Trophoblast cell (in vitro differentiated cells and primary cell): ENCODE results near the gene CCDC157.

Experiments
- DNase-seq, 2 donors: peaks; one replicate each; pipeline ENCODE4 v3.0.0-alpha.2; 2016
- H2AFZ ChIP-seq: 2 replicates; pipeline ENCODE4 v1.6.1; 2013; ENCODE audit warnings: low read length, moderate library complexity, mild to moderate bottlenecking; ENCODE audit not compliant: insufficient read depth, poor library complexity
- H2AK5ac ChIP-seq: 2 replicates; pipeline ENCODE4 v1.6.1; 2013; ENCODE audit warnings: mild to moderate bottlenecking, low read length
- H2BK120ac ChIP-seq: 2 replicates; pipeline ENCODE4 v1.6.1; 2013; ENCODE audit warnings: low read length, mild to moderate bottlenecking, moderate library complexity; ENCODE audit not compliant: insufficient read depth, poor library complexity
- H2BK12ac ChIP-seq: 2 replicates; pipeline ENCODE4 v1.6.1; 2013; ENCODE audit warnings: mild to moderate bottlenecking, low read length, moderate library complexity
- H2BK5ac ChIP-seq: 2 replicates; pipeline ENCODE4 v1.6.1; 2013; ENCODE audit warnings: low read length, low read depth, moderate library complexity, mild to moderate bottlenecking; ENCODE audit not compliant: poor library complexity
- H3K14ac ChIP-seq: 2 replicates; pipeline ENCODE4 v1.6.1; 2013; ENCODE audit warnings: mild to moderate bottlenecking, low read length
- H3K18ac ChIP-seq: 2 replicates; pipeline ENCODE4 v1.6.1; 2013; ENCODE audit warnings: mild to moderate bottlenecking, low read length
- H3K23ac ChIP-seq: 2 replicates; pipeline ENCODE4 v1.6.1; 2013; ENCODE audit warnings: low read length
- H3K27ac ChIP-seq: 2 replicates; pipeline ENCODE4 v1.5.1; 2013; ENCODE audit warnings: low read depth, mild to moderate bottlenecking, inconsistent platforms, low read length, moderate library complexity
- H3K27me3 ChIP-seq: 2 replicates; pipeline ENCODE4 v1.6.1; 2013; ENCODE audit warnings: inconsistent platforms, mild to moderate bottlenecking, low read length, moderate library complexity; ENCODE audit not compliant: insufficient read depth
- H3K36me3 ChIP-seq, 2 experiments: 1 replicate in 1 of 2; 2 replicates in 1 of 2; pipeline ENCODE4 v1.6.1; 2013; ENCODE audit warnings: low read length in 2 of 2, mild to moderate bottlenecking in 2 of 2, moderate library complexity in 1 of 2; ENCODE audit not compliant: insufficient read depth in 2 of 2, control insufficient read depth in 1 of 2
- H3K4ac ChIP-seq: 2 replicates; pipeline ENCODE4 v1.6.1; 2013; ENCODE audit warnings: low read depth, mild to moderate bottlenecking, low read length, moderate library complexity
- H3K4me1 ChIP-seq, 2 experiments: 1 replicate in 1 of 2; 2 replicates in 1 of 2; pipeline ENCODE4 v1.6.1; 2013; ENCODE audit warnings: low read length in 2 of 2, mild to moderate bottlenecking in 2 of 2, moderate library complexity in 1 of 2; ENCODE audit not compliant: insufficient read depth in 2 of 2, control insufficient read depth in 1 of 2
- H3K4me2 ChIP-seq: 2 replicates; pipeline ENCODE4 v1.6.1; 2013; ENCODE audit warnings: inconsistent platforms, mild to moderate bottlenecking, low read length, moderate library complexity
- H3K4me3 ChIP-seq: 2 replicates; pipeline ENCODE4 v1.5.1; 2013; ENCODE audit warnings: mild to moderate bottlenecking, low read depth, low read length, inconsistent platforms
- H3K79me1 ChIP-seq: one replicate; pipeline ENCODE4 v1.6.1; 2013; ENCODE audit warnings: low read length
- H3K79me2 ChIP-seq: 2 replicates; pipeline ENCODE4 v1.6.1; 2013; ENCODE audit warnings: low read length, mild to moderate bottlenecking; ENCODE audit not compliant: control insufficient read depth, insufficient read depth, poor library complexity
- H3K9ac ChIP-seq: 2 replicates; pipeline ENCODE4 v1.6.1; 2013; ENCODE audit warnings: mild to moderate bottlenecking, low read length
- H3K9me3 ChIP-seq: 2 replicates; pipeline ENCODE4 v1.6.1; 2013; ENCODE audit warnings: low read depth, mild to moderate bottlenecking, control low read depth, inconsistent platforms, low read length; ENCODE audit not compliant: insufficient read depth
- H4K12ac ChIP-seq: 2 replicates; pipeline ENCODE4 v1.6.1; 2013; ENCODE audit warnings: low read depth, mild to moderate bottlenecking, low read length, moderate library complexity
- H4K8ac ChIP-seq: 2 replicates; pipeline ENCODE4 v1.6.1; 2013; ENCODE audit warnings: low read depth, mild to moderate bottlenecking, low read length, moderate library complexity
- H4K91ac ChIP-seq: one replicate; pipeline ENCODE4 v1.6.1; 2013; ENCODE audit warnings: low read depth, mild to moderate bottlenecking, low read length, moderate library complexity
- WGBS: extraction: QIAGEN DNeasy Blood & Tissue Kit; methylation state at CpG from one replicate; pipeline ENCODE4 v1.1.7; 2013; ENCODE audit warnings: missing lambda C conversion rate; ENCODE audit not compliant: insufficient read length, insufficient coverage; ENCODE audit errors: extremely low coverage; 5-methylcytosine and 5-hydroxymethylcytosine counted together

The CCDC157 gene

GRCh38 chr22:30423301-30423958 is 66.6 kb downstream of the CCDC157 start:
- Histone ChIP-seq H2AFZ (peak overlapping the region; percentile 53), H3K4me2 (peak overlapping the region; percentile 76), H2BK12ac (peak overlapping the region; percentile 37), H3K4me1 (peaks cover 10 to 28% of the 10 kb centered on the region in 2 experiments), H2BK120ac (peak overlapping the region; percentile 54), H3K36me3 (peaks cover 3 to 4% of the 10 kb centered on the region in 2 experiments), H4K91ac (peak overlapping the region; percentile 94), H3K4ac (peak overlapping the region; percentile 53), H3K79me2 (peaks cover 8% of the 10 kb centered on the region), H2AK5ac (peak overlapping the region; percentile 59), H3K27ac (peak overlapping the region; percentile 89), H3K4me3 (peak overlapping the region; percentile 75), H3K18ac (peak overlapping the region; percentile 60), H4K8ac (peak overlapping the region; percentile 93), H2BK5ac (peak overlapping the region; percentile 68), H3K79me1 (peaks cover 15% of the 10 kb centered on the region), H3K14ac (peak overlapping the region; percentile 87), H4K12ac (peak overlapping the region; percentile 81), H3K27me3 (no peaks in the 10 kb centered on the region), H3K23ac (no peak overlapping the region), H3K9me3 (peaks cover 4% of the 10 kb centered on the region), H3K9ac (peak overlapping the region; percentile 73)
- peak in 1 of 2 donors; percentile 49 for DNase-seq
- no CpG with 5 or more reads among the region's 45 CpGs for WGBS

GRCh38 chr22:30423959-30424533 is 67.2 kb downstream of the CCDC157 start:
- H2BK12ac ChIP-seq: no peak overlapping the region
- peak overlapping the region; percentile 61 for H3K4me2 ChIP-seq
- H4K12ac ChIP-seq: no peak overlapping the region
- H3K9ac ChIP-seq: no peak overlapping the region
- H3K4me1 ChIP-seq: peaks cover 10 to 28% of the 10 kb centered on the region in 2 experiments
- WGBS: no CpG with 5 or more reads among the region's 31 CpGs
- H4K91ac ChIP-seq: no peak overlapping the region
- peaks cover 7 to 8% of the 10 kb centered on the region in 2 experiments for H3K36me3 ChIP-seq
- peaks cover 4% of the 10 kb centered on the region for H3K9me3 ChIP-seq
- H3K18ac ChIP-seq: no peak overlapping the region
- peak overlapping the region; percentile 48 for H3K4me3 ChIP-seq
- no peak overlapping the region for H3K14ac ChIP-seq
- no peak overlapping the region for H2BK120ac ChIP-seq
- H2BK5ac ChIP-seq: no peak overlapping the region
- DNase-seq: peak; percentile 100
- no peak overlapping the region for H2AK5ac ChIP-seq
- H4K8ac ChIP-seq: peak overlapping the region; percentile 68
- H3K79me2 ChIP-seq: peaks cover 8% of the 10 kb centered on the region
- no peak overlapping the region for H3K4ac ChIP-seq
- no peak overlapping the region for H3K23ac ChIP-seq
- H3K27ac ChIP-seq: peak overlapping the region; percentile 57
- peaks cover 15% of the 10 kb centered on the region for H3K79me1 ChIP-seq
- H2AFZ ChIP-seq: no peak overlapping the region
- no peaks in the 10 kb centered on the region for H3K27me3 ChIP-seq

DNA sequence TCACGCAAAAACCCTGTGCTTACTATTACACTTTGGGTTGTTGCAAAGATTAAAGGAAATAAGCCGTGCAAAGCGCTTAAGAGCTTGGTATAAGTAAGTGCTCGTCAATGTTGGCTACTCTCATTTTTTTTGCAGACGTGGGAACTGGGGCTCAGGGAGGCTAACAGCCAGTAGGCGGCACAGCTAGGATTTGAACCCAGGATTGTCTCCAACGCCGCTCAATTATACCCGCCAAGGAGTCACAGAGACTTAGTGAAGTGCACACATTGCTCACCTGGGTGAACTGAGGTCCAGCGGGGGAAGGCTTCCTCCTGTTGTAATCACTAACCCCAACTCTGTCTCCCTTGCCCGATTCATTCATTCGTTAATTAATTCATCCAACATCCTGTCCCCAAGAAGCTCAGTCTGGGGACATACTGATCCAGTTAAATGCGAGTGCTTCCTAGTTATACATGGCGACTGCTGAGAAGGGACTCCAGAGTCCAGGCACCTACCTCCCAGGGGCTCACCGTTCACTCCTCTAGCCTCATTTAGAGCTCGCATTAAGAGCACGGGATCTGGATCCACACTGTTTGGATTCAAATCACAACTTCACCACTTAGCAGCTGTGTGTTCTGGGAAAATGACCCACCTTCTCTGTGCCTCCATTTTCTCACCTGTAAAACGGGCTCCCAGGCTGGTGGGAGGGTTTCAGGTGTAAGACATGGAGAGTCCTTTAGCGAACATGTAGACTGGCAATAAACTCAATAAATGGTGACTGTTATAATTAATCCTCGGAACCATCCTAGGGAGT is 67.9 kb downstream of the CCDC157 start:
- Histone ChIP-seq H3K9me3 (peaks cover 4% of the 10 kb centered on the region), H4K12ac (no peak overlapping the region), H3K79me1 (peaks cover 15% of the 10 kb centered on the region), H4K91ac (peak overlapping the region; percentile 34), H3K4me1 (peaks cover 10 to 28% of the 10 kb centered on the region in 2 experiments), H3K14ac (peak overlapping the region; percentile 15), H3K4me2 (peak overlapping the region; percentile 61), H3K4ac (no peak overlapping the region), H3K23ac (no peak overlapping the region), H4K8ac (peak overlapping the region; percentile 68), H3K27me3 (no peaks in the 10 kb centered on the region), H3K9ac (no peak overlapping the region), H3K36me3 (peaks cover 7 to 8% of the 10 kb centered on the region in 2 experiments), H2BK12ac (peak overlapping the region; percentile 44), H2BK5ac (no peak overlapping the region), H2AK5ac (peak overlapping the region; percentile 15), H3K27ac (peak overlapping the region; percentile 57), H2BK120ac (peak overlapping the region; percentile 13), H2AFZ (peak overlapping the region; percentile 43), H3K18ac (peak overlapping the region; percentile 2), H3K79me2 (peaks cover 8% of the 10 kb centered on the region), H3K4me3 (no peak overlapping the region)
- no CpG with 5 or more reads among the region's 20 CpGs for WGBS
- no peak for DNase-seq

- Histone ChIP-seq H3K4me1 (peaks cover 10 to 26% of the 10 kb centered on the region in 2 experiments), H2BK5ac (no peak overlapping the region)
Observed at GRCh38 chr22:30425327-30425615, 68.5 kb downstream of the CCDC157 start.

More at GRCh38 chr22:30425327-30425615, 68.5 kb downstream of the CCDC157 start:
- peak overlapping the region; percentile 27 for H2BK12ac ChIP-seq
- H3K4ac ChIP-seq: no peak overlapping the region
- H4K8ac ChIP-seq: peak overlapping the region; percentile 63
- peaks cover 4% of the 10 kb centered on the region for H3K9me3 ChIP-seq
- H3K9ac ChIP-seq: peak overlapping the region; percentile 47
- WGBS: no CpG with 5 or more reads among the region's 9 CpGs
- no peak overlapping the region for H3K18ac ChIP-seq
- H3K14ac ChIP-seq: no peak overlapping the region
- H3K27me3 ChIP-seq: no peaks in the 10 kb centered on the region
- H3K79me2 ChIP-seq: peaks cover 8% of the 10 kb centered on the region
- H3K79me1 ChIP-seq: peaks cover 15% of the 10 kb centered on the region
- H3K4me2 ChIP-seq: peak overlapping the region; percentile 59
- no peak overlapping the region for H4K12ac ChIP-seq
- peak overlapping the region; percentile 89 for H3K4me3 ChIP-seq
- H2AK5ac ChIP-seq: no peak overlapping the region
- H4K91ac ChIP-seq: no peak overlapping the region
- H3K23ac ChIP-seq: no peak overlapping the region
- H2BK120ac ChIP-seq: no peak overlapping the region
- peak overlapping the region; percentile 88 for H2AFZ ChIP-seq
- no peak for DNase-seq
- H3K27ac ChIP-seq: no peak overlapping the region
- H3K36me3 ChIP-seq: peaks cover 7 to 8% of the 10 kb centered on the region in 2 experiments
